ENCODE results near the gene SYT9.

The SYT9 gene

GRCh38 chr11:7286178-7286577, 34.5 kb downstream of the SYT9 start:
- no peak for TF ChIP-seq CTCF (IDR thresholded peaks at IDR 0.05; ENCODE audit: insufficient read depth, low read depth, low read length, missing control alignments)
- no peak overlapping the region for H3K4me3 ChIP-seq (ENCODE audit: low read depth, low read length)
- no peak for DNase-seq (ENCODE audit: low read depth)

- no peak for TF ChIP-seq CTCF (IDR thresholded peaks at IDR 0.05; ENCODE audit: insufficient read depth, low read depth, low read length, missing control alignments)
- DNase-seq (ENCODE audit: low read depth): no peak
- no peak overlapping the region for H3K4me3 ChIP-seq (ENCODE audit: low read depth, low read length)
These were observed 39.6 kb downstream of the SYT9 start for GRCh38 chr11:7291100-7291829.

GRCh38 chr11:7292922-7293321, 41.2 kb downstream of the SYT9 start:
- no peak overlapping the region for H3K4me3 ChIP-seq (ENCODE audit: low read depth, low read length)
- no peak for TF ChIP-seq CTCF (IDR thresholded peaks at IDR 0.05; ENCODE audit: insufficient read depth, low read depth, low read length, missing control alignments)
- DNase-seq (ENCODE audit: low read depth): peak; percentile 6

GRCh38 chr11:7299393-7299792, 47.7 kb downstream of the SYT9 start:
- no peak for DNase-seq (ENCODE audit: low read depth)
- no peak for TF ChIP-seq CTCF (IDR thresholded peaks at IDR 0.05; ENCODE audit: insufficient read depth, low read depth, low read length, missing control alignments)
- H3K4me3 ChIP-seq (ENCODE audit: low read depth, low read length): no peak overlapping the region

- TF ChIP-seq CTCF (IDR thresholded peaks at IDR 0.05; ENCODE audit: insufficient read depth, low read depth, low read length, missing control alignments): no peak
- no peak for DNase-seq (ENCODE audit: low read depth)
- no peak overlapping the region for H3K4me3 ChIP-seq (ENCODE audit: low read depth, low read length)
These were observed 48.6 kb downstream of the SYT9 start for GRCh38 chr11:7300281-7300680.

- no peak overlapping the region for H3K4me3 ChIP-seq (ENCODE audit: low read depth, low read length)
- DNase-seq (ENCODE audit: low read depth): no peak
- no peak for TF ChIP-seq CTCF (IDR thresholded peaks at IDR 0.05; ENCODE audit: insufficient read depth, low read depth, low read length, missing control alignments)
These were observed 51.4 kb downstream of the SYT9 start for GRCh38 chr11:7303146-7303545.

GRCh38 chr11:7306900-7307299, 55.2 kb downstream of the SYT9 start:
- H3K4me3 ChIP-seq (ENCODE audit: low read depth, low read length): no peak overlapping the region
- no peak for DNase-seq (ENCODE audit: low read depth)
- no peak for TF ChIP-seq CTCF (IDR thresholded peaks at IDR 0.05; ENCODE audit: insufficient read depth, low read depth, low read length, missing control alignments)
